HG03571 (cell line): ENCODE results near the gene BRSK2.

ENCODE experiments used
- ATAC-seq: cut with Tn5 transposase; IDR thresholded peaks from one replicate; pipeline ENCODE4 v1.9.1; 2021; ENCODE audit not compliant: unreplicated experiment

The BRSK2 gene

GRCh38 chr11:1449490-1450243 is 59.9 kb downstream of the BRSK2 start:
- ATAC-seq, result no peak

DNA sequence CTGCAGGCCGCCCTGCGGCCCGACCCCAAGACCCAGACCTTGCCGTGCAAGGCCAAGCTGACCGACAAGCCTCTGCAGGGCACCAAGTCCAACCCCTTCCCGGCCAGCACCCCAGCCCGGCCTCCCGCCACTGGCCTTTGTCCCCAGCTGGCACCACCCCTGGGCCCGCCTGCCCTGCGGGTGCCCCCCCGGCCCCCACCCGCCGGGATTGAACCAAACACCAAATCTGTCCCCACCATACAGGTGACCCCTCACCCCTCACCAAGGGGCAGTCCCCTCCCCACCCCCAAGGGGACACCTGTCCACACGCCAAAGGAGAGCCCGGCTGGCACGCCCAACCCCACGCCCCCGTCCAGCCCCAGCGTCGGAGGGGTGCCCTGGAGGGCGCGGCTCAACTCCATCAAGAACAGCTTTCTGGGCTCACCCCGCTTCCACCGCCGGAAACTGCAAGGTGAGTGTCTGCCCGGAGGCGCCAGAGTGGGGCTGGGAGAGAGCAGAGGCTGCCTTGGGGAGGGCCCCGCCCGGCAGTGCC is 60.7 kb downstream of the BRSK2 start:
- ATAC-seq, result no peak

DNA sequence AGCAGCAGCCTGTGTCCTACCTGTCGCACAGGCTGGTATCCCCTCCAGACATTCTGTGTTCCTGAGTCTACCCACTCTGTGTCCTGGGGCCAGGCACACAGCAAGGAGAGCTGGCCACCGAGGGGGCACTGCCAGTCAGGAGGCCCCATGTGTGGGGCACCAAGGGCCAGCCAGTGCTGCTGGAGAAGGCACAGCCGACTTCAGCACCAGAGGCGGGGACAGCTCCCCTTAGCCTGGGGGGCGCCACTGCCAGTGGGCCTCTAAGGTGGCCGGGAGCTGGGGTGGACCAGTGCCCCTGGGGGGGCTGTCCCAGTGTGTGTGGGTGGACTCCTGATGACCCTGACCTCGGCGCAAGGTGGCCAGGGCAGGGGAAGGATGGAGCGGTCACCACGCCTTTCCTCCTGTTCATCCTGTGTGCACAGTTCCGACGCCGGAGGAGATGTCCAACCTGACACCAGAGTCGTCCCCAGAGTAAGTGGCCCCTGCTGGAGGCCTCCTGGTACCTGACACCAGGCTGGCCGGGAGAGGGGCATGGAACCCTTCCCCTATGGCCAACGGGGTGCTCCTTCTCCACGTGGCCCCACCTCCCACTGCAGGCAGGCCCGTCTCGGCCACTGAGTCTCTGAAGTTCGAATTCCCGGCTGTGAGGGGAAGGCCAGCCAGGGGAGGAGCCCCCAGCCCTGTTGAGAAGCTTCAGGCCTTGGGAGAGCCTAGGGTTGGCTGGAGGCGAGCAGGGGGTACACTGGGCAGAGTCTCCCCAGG is 61.4 kb downstream of the BRSK2 start:
- no peak for ATAC-seq

GRCh38 chr11:1451781-1452470 is 62.2 kb downstream of the BRSK2 start:
- no peak for ATAC-seq

- no peak for ATAC-seq
Measured at GRCh38 chr11:1452744-1453143, 63.0 kb downstream of the BRSK2 start.

DNA sequence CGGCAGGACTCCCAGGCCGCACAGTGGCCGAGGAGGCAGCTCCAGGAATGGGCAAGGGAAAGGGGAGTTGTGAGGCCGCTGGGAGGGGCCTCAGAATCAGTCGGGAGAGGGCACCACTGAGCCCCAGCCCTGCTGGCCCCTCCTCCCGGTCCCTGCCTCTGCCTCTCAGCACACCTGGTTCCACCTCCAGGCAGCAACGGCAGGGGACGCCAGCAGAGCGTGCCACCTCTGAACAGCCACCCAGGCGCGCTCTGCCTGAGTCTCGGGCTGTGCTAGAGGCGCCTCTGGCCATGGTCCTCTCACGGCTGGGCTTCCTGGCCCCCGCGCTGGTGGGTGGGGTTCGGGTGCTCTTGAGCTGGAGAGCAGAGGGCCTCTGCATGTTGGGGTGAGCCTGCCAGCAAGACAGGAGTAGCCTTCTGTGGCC is 63.9 kb downstream of the BRSK2 start:
- no peak for ATAC-seq

GRCh38 chr11:1454576-1454975 is 64.8 kb downstream of the BRSK2 start:
- no peak for ATAC-seq

GRCh38 chr11:1455032-1455762 is 65.5 kb downstream of the BRSK2 start:
- no peak for ATAC-seq

DNA sequence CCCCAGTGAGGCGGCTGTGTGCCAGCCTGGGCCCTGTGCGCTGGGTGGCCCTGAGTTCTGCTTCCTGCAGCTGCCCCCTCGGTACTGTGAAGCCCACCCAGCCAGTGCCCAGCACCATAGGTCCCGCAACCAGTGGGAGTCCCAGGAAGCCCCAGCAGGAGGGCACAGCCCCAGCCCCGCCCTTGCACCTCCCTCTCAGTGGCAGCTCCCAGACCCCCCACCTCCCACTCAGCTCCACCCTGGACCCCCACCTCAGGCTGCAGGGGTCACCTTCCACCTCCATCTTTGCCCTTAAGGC is 66.0 kb downstream of the BRSK2 start:
- ATAC-seq, result no peak

DNA sequence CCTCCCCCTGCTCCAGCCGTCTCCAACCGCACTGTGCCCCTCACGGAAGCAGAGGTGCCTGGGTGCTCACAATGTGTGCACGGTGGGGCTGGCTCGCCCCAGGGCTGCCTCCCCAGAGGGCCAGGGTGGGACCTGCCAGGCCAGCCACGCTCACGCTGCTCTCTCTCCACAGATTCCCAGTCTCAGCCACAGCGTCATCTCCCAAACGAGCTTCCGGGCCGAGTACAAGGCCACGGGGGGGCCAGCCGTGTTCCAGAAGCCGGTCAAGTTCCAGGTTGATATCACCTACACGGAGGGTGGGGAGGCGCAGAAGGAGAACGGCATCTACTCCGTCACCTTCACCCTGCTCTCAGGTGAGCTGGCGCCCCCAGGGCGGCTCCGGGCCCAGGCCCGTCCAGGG is 66.4 kb downstream of the BRSK2 start:
- no peak for ATAC-seq

GRCh38 chr11:1456596-1457325 is 67.0 kb downstream of the BRSK2 start:
- no peak for ATAC-seq

- no peak for ATAC-seq
Measured at GRCh38 chr11:1457326-1457680, 67.6 kb downstream of the BRSK2 start.

DNA sequence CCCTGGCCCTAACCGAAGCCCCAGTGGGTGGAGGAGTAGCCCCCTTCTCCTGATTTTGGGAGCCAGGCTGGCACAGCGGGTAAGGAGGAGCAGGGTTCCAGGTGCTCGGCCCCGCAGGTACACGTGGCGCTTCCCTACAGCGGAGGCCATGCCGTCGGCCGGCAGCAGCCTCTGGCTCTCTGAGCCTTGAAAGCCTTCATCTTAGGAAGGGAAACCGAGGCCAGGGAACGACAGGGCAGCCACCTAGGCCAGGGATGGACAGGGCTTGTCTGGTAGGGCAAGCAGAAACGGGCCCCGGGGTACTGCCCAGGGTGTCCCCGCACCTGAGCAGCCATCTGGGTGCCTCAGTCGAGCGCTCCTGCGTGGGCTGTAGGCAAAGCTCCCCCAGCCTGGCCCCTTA is 68.1 kb downstream of the BRSK2 start:
- ATAC-seq, result no peak

DNA sequence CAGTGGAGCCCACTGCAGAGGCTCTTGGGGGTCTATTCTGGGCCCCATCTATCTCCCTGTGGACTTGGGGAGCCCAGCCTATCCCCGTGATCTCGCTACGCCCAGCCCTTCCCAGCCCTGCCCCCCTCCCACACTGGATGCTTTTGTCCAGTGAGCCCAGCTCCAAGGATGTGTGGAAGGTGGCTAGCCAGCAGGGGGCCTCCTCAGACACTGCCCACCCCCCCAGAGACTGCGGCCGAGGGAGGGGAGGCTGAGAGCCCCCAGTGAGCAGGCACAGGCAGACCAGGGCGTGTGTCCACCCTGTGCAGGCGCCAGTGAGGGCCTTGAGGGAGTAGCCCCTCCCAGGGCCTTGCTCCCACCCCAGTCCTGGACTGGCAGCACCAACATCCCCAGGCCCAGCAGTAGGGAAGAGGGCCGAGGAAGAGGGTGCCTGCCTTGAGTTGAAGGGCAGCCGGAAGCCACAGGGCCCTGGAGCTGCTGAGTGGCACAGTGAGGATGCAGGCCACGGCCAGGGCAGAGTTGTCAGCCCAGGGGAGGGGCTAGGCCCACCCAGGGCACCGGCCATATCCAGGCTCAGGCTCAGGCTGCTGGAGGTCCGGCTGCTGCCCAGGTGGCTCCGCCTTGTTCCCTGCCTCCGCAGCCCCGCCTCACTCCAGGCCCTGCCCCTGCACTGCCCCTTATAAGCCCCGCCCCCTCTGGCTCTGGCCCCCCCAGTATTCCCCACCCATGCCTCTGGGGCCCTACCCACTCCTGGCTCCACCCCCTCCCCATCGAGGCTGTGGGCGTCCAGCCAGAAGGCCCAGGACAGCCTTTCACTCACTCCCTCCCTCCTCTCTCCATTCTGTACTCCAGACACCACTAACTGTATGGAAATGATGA is 68.8 kb downstream of the BRSK2 start:
- ATAC-seq, result no peak

DNA sequence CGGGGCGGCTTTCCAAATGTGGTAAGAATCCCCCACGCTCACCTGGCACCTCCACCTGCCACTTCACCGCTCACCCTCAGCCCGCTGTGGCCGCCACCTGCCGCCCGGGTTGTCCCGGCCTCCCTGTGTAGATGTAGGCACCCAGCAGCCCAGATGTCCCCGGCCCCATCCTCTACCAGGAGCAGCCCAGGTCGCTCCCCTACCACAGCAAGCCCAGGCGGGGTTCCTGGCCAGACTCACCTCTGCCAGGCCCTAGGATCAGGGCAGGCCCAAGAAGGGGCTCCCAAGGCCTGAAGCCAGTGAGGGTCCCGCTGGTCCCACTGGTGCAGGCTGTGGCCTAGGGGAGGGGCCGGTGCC is 69.5 kb downstream of the BRSK2 start:
- no peak for ATAC-seq

GRCh38 chr11:1459764-1460395 is 70.1 kb downstream of the BRSK2 start:
- no peak for ATAC-seq

DNA sequence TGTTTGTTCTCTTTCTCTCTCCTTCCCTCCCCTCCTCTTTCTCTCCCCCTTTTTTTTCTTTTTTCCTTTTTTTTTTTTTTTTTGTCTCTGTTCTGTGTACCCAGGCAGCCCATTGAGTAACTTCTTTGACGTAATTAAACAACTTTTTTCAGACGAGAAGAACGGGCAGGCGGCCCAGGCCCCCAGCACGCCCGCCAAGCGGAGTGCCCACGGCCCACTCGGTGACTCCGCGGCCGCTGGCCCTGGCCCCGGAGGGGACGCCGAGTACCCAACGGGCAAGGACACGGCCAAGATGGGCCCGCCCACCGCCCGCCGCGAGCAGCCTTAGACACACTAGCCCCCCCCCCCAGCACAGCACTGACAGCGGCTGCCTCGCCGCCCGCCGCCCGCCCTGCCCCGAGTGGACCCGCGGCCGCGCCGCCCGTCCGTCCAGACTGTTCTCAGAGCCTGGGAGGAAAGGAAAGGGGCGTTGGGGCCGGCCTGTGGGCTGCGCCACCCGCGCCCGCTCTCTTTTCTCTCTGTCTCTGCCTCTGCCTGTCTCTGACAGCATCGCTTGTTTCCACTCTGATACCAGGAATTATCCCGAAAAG is 70.8 kb downstream of the BRSK2 start:
- no peak for ATAC-seq

DNA sequence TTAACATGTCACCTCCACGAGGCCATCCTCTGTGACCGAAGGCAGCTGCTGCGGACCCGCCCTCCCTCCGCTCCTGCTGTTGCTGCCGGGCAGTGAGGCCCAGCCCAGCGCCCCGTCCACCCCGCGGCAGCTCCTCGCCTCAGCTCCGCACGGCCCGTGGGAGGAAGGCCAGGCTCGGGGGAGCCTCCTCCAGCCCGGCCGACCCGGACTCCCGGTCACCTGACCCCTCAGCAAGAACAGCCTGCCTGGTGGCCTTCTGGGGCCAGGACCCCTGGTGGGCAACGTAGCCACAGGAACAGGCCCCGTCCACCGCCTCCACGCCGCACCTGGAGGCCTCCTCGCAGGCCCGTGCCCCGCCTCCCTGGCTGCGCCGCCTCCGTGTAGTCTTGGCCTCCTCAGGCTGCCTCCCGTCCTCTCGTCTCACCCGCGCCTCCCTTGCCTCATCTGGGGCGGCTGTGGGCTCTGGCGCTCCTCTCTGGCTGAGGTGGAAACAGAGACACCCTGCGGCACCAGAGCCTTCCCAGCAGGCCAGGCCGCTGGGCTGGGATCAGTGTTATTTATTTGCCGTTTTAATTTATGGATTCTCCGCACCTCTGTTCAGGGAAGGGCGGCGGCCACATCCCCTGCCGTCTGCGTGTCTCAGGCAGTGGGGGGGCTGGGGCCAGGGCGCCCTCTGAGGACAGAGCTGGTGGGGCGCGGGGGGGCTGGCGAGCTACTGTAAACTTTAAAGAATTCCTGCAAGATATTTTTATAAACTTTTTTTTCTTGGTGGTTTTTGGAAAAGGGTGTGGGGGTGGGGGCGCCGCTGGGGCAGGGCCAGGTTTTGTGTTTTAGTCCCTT is 71.5 kb downstream of the BRSK2 start:
- no peak for ATAC-seq
